GM12872 (cell line): Measurements from ENCODE around the gene EPN1.
A peak's percentile ranks its signal among the peaks of the same experiment; 100 is the strongest.

Experiments
- CTCF ChIP-seq: IDR thresholded peaks from 3 replicates; pipeline ENCODE4 v1.5.1; 2011; ENCODE audit warnings: low read depth, mild to moderate bottlenecking, low read length, moderate library complexity; ENCODE audit not compliant: insufficient read depth

The EPN1 gene

GRCh38 chr19:55637534-55637933 is 37.5 kb upstream of the EPN1 start:
- TF ChIP-seq CTCF, result no peak

- TF ChIP-seq CTCF, result peak; percentile 72
Observed at GRCh38 chr19:55638864-55639359, 36.1 kb upstream of the EPN1 start.

- no peak for TF ChIP-seq CTCF
Observed at GRCh38 chr19:55640043-55640576, 34.9 kb upstream of the EPN1 start.

- TF ChIP-seq CTCF, result no peak
Observed at GRCh38 chr19:55640577-55641425, 34.2 kb upstream of the EPN1 start, which contains the start of gene ZNF580. TSS of gene ZNF580 (plus strand) at chr19:55641002. CDS start at chr19:55642509, 1,507 bp downstream.

DNA sequence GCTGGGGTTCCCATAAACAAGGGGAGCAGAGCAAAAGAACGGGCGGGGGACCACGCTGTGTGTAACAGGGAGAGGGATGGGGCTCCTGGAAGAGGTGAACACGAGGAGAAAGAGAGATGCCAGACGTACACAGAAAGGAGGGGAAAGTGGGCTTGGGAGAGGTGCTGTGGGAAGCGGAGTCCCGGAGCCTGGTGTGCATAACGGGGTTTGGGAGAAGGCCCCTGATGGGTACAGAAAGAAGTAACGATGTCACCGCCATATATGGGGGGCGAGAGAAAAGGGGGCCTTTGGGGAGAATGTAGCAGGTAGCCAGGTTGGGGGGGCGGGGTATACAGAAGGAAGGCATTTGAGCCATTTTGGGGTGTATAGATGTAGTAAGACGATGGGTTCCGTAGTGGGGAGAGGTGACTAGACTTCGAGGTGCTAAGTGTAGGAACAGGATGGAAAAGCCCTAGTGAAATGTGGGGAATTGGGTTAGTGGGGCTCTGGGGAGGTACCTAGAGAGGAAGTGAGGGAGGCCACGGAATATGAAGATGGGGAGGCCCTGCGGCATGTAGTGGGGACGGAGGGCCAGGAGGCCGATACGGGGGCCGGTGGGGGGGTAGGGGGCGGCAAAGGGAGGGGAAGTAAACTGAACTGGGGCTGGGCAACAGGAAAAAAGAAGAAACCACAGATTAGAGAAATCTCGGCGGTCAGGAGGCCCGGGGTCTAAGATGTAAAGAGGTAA is 33.4 kb upstream of the EPN1 start:
- no peak for TF ChIP-seq CTCF

DNA sequence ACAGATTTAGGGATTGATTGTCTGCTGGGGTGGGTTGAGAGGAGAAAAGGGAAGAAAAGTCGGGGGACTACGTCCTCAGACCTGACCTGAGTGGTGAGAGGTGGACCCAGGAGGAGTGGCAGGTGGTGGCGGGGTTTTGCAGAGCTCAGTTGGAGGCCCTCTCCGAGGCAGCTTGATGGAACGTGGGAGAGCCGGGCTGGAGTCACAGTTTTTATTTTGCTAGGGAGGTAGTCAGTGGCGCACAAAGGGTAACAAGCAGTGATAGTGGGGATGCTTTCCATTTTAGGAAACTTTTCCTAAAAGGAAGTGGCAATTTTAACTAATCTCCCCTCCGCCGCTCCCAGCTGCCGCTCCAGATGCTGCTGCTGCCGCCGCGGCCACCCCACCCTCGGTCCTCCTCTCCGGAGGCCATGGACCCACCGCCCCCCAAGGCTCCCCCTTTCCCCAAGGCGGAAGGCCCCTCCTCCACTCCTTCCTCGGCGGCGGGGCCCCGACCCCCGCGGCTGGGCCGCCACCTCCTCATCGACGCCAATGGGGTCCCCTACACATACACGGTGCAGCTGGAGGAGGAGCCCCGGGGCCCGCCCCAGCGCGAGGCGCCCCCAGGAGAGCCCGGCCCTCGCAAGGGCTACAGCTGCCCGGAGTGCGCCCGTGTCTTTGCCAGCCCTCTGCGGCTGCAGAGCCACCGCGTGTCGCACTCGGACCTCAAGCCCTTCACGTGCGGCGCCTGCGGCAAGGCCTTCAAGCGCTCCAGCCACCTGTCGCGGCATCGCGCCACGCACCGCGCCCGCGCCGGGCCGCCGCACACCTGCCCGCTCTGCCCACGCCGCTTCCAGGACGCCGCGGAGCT is 32.6 kb upstream of the EPN1 start:
- no peak for TF ChIP-seq CTCF
